Measurements from ENCODE around the gene PECR.

- TF ChIP-seq REST (IDR thresholded peaks at IDR 0.05; ENCODE audit: insufficient read depth in 1 of 2, low read depth in 2 of 2, low read length in 2 of 2) (no peak), FOXP2 (optimal IDR thresholded peaks at IDR 0.05; ENCODE audit: borderline replicate concordance, extremely low read depth, extremely low read length, insufficient read depth) (no peak), POLR2AphosphoS5 (IDR thresholded peaks at IDR 0.05; ENCODE audit: low read depth, low read length) (no peak)
These were observed 65.0 kb downstream of the PECR start for GRCh38 chr2:216016581-216016980.
